Stimulated activated CD4-positive, alpha-beta T cell treated with anti-CD3 and anti-CD28 coated beads, Interleukin-15, amount 100 ng/mL, for 24 hours (primary cell): Measurements from ENCODE around the gene P2RX5.
A peak's percentile ranks its signal among the peaks of the same experiment; 100 is the strongest.
"Not testable (repeated sequence)": the region's sequence is repeated elsewhere in the genome, so short reads cannot be mapped to it uniquely, and the experiment has no call there.

Experiments
- DNase-seq: peaks from one replicate; pipeline ENCODE4 v3.0.0-alpha.2; 2020

The P2RX5 gene, protein sequence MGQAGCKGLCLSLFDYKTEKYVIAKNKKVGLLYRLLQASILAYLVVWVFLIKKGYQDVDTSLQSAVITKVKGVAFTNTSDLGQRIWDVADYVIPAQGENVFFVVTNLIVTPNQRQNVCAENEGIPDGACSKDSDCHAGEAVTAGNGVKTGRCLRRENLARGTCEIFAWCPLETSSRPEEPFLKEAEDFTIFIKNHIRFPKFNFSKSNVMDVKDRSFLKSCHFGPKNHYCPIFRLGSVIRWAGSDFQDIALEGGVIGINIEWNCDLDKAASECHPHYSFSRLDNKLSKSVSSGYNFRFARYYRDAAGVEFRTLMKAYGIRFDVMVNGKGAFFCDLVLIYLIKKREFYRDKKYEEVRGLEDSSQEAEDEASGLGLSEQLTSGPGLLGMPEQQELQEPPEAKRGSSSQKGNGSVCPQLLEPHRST

GRCh38 chr17:3695723-3696411 is at the start of gene P2RX5:
Gene P2RX5 (minus strand): TSS chr17:3696155. CDS start chr17:3696005, 150 bp downstream.
- DNase-seq: peak; percentile 68

- no peak for DNase-seq
Measured at GRCh38 chr17:3745071-3745470, 49.1 kb upstream of the P2RX5 start.

DNA sequence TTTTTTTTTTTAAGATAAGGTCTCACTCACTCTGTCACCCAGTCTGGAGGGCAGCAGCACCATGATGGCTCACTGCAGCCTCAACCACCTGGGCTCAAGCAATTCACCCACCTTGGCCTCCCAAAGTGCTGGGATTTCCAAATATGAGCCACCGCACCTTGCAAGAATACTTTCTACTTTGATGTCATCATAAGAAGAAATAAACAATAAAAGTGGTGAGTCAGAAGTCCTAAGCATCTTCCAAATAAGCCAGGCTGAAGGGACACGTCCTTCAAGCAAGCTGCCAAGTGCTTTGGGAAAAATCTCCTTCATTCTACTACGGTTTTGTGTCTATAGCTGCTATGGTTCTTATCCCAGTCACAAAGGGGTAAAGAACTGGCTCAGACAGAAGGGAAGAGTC is 48.1 kb upstream of the P2RX5 start:
- DNase-seq: no peak

GRCh38 chr17:3740611-3741073 is 44.7 kb upstream of the P2RX5 start:
- DNase-seq: peak; percentile 38

DNA sequence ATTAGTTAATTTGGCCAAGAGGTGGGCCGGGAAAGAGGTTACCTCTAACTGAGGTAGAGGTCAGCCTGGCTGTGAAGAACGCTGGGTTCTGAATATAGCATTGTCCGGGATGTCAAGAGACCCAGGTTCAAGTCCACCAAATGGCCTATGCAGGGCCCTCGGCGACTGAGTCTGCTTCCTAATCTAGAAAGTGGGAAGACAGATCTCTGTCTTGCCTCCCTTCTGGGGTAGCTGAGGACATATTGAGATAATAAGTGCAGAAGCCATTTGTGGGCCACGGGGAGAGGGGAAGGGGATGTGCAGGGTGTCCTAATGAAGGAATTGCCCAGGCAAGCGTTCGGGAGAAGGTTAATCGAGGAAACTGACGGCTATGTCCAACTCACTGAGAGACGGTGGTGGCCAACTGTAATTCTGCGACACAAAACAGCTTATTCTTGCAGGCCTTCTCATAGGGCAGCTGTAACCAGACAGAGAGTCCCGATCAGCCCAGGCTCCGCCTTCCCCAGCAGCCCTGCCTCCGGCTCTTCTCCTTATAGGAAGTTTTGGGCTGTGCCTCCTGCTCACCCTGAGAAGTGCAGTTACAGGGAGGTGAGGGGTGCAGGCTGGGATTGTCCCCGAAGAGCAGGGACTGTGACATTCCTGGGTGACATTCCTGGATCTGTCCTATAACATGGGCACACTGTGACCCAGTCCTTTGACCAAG is 43.6 kb upstream of the P2RX5 start:
- DNase-seq: no peak

DNA sequence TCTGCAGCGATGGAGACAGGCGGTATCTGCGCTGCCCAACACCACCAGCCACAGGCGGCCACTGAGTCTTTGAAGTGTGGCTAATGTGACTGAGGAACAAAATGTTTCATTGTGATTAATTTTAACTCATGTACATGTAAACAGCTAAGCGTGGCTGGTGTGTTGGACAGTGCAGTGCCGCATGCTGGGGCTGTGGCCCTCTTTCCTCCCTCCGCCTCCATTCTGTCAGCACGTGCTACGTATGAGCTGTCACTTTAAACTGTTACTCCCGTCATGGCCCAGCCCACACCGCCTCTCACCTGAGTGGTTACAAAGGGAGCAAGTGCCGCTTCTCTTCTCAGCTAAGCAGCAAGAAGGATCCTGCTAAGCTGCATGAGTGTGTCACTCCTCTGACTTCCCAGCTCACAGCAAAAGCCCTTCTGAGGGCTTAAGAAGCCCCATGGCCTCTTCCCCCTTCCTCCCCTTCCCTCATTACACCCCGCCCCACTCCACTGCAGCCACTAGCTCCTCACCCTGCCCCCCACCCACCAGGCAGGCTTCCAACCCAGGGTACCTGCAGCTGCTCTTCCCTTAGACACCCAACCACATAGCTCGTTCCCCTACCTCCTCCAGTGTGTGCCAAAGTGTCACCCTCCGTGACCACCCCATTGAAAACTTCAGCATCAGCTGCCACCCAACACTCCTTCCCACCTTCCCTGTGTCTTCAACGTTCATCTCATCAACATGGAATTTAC is 42.8 kb upstream of the P2RX5 start:
- peak; percentile 82 for DNase-seq

- no peak for DNase-seq
Measured at GRCh38 chr17:3735515-3735914, 39.6 kb upstream of the P2RX5 start.

GRCh38 chr17:3734911-3735276 is 38.9 kb upstream of the P2RX5 start:
- DNase-seq: not testable (repeated sequence)

DNA sequence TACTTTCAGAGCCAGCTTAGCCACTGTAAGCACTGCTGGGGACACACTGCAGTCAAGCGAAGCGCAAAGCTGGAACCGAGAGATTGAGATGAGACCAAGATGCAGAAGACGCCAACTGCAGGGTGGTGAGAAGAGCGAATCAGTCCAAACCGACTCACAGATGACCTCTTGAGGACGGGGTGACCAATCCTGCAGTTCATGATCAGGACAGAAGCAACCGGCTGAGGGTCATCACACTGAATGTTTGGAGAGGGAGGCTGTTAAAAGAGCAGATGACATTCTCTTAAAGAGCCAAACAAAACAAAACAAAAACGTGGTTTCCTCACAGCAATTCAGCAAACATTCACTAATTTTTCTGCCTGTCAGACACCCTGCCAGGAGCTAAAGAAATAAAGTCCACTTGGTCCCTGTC is 36.3 kb upstream of the P2RX5 start:
- DNase-seq: no peak

DNA sequence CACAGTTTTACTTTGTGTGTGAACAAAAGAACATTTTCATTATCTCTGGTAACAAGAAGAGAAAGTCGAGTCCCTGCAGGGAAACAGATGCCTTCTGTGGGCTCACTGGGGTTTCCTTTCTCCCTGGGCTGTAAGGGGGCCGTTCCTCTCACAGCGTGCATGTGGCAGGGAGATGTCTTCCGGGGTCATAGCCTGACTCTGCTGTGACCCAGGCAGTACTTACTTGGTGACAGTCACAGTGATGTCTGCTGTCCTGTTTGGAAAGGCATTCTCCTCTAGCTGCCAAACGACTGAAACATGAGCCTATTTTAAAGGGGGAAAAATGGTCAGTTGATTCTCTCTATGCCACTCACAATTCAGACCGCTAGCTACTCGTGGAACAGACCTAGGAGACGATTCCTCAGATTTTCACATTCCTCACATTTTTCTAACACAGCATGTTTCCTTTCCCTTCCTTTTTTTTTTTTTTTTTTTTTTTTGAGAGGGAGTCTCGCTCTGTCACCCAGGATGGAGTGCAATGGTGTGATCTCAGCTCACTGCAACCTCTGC is 35.0 kb upstream of the P2RX5 start:
- DNase-seq: no peak

DNA sequence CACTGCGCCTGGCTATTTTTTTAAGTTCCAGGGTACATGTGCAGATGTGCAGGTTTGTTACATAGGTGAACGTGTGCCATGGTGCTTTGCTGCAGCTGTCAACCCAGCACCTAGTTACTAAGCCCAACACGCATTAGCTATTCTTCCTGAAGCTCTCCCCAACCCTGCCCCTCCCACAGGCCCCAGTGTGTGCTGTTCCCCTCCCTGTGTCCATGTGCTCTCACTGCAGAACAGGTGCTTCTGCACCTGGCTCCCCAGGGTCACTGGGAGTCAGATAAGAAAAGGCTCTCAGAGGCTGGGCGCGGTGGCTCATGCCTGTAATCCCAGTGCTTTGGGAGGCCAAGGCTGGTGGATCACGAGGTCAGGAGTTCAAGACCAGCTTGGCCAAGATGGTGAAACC is 33.9 kb upstream of the P2RX5 start:
- DNase-seq: no peak

DNA sequence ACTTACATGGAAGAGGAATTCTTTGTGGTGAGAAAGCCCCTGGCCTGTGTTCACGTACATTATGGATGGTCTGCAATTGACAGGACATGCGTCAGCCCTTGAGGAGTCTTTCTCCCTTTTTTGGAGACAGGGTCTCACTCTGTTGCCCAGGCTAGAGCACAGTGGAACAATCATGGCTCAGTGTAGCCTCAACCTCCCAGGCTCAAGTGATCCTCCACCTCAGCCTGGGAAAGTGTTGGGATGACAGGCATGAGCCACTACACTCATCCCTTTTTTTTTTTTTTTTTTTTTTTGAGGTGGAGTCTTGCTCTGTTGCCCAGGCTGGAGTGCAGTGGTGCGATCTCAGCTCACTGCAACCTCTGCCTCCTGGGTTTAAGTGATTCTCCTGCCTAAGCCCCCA is 32.1 kb upstream of the P2RX5 start:
- not testable (repeated sequence) for DNase-seq

DNA sequence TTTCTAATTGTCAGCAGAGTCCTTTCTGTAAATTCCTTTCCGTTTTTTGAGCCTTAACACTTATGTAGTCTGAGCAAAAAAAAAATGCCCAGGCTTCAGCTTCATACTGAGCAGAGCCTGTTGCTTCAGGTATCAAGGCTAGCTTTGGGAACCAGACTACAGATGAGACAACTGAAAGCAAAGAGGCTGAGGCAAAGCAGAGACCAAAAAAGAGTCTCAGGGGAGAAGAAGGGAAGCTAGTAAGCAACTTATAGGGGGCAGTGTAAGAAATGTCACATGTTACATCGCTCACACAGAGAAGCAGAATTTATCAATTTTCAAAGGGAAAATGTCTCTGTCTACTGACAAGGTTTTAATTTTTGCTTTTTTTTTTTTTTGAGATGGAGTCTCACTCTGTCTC is 31.1 kb upstream of the P2RX5 start:
- no peak for DNase-seq

- DNase-seq: no peak
Measured at GRCh38 chr17:3724378-3725077, 28.6 kb upstream of the P2RX5 start.

- peak; percentile 95 for DNase-seq
Measured at GRCh38 chr17:3723556-3724377, 27.8 kb upstream of the P2RX5 start, which contains the start of gene HASPIN. Gene HASPIN (plus strand): TSS chr17:3723903. CDS start chr17:3723936, 33 bp downstream.

DNA sequence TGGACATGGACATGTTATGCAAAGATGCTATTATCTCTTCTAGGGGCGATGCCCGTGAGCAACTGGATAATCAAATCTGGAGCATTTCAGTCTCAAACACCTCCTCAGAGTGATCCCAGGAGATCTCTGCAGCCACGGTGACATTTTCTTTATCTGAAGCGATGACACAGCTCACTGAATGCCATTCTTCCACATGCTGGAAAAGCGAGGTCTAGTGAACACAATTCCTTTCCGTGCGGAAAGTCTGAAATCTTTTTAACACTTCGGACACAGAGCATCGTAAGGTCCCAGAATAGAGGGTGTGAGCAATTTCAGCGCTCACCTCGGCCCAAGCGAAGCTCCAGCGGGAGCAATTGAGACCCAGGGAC is 27.2 kb upstream of the P2RX5 start:
- DNase-seq: no peak

DNA sequence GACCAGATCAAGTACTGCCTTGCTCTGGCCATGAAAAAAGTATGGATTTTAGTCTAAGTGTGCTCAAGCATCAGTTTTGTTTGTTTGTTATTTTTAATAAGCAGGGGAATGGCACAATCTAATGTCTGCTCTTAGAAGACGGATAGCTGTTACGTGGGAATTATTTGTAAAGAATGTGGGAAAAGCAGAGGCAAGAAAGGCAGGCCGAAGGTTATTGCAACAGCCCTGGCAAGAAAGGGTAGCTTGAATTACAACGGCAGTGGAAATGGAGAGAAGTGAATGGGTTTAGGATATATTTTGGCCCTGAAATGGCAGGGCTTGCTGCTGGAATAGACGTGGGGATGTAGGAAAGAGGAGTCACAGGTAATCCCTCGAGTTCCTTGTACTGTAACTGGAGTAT is 26.8 kb upstream of the P2RX5 start:
- DNase-seq: no peak

DNA sequence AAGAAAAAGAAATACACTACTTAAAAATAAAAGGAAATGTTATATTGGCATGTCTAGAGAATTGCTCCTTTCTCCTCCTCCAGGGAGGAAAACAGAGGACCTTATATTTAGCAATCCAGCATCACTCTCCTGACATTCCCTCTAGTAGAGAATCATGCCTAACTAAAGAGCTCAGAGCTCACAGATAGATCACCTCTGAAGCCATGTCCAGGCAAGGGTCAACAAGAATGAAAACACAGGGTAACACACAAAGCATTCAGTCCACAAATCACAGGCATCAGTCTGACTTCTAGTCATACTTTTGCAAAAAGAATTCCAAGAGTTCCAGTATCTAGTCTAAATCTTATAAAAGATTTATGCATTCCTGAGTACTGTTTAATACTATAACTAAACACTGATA is 23.3 kb upstream of the P2RX5 start:
- no peak for DNase-seq

- no peak for DNase-seq
Measured at GRCh38 chr17:3718201-3718600, 22.2 kb upstream of the P2RX5 start.

DNA sequence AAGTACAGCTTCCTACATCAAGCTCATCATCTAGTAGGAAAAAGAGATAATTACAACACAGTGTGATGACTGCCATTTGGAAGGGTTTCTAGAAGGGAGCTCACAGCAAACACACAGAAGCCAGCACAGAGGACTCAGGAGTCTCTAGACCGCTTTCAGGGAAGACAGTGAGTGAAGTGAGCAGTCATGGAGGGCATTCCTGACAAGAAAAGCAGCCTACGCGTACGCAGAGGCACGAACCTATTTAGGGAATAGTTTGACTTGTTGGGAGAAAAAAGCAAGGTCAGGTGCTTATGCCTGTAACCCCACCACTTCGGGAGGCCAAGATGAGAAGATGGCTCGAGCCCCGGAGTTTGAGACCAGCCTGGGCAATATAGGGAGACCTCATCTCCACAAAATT is 19.3 kb upstream of the P2RX5 start:
- no peak for DNase-seq
